ENCODE measurements around the gene ANKIB1. TPM values are rescaled to one million over a fixed set of nuclear protein-coding genes. Genes with fewer than 3 reads are reported as not detected.

The ANKIB1 gene
- total and polyA plus RNA-seq, 10 donors = 9.0 to 75.3 (median 44.5) TPM

DNA sequence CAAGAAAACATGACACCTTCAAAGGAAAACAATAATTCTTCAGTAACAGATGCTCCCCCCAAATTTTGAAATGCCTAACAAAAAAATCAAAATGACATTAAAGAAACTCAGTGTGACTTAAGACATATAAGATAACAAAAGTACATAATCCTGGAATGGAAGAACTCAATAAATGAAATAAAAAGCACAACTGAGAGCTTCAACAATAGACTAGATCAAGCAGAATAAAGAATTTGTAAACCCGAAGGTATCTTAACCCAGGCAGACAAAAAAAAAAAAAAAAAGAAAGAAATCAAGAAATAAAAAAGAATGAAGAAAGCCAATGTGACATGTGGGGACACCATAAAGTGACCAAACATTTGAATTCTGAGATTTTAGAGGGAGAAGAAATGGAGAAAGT, 39.1 kb upstream of the ANKIB1 start:
- intact Hi-C loops (cut with DNase I; ENCODE audit: low total_unique reads) = no loop called here
- Histone ChIP-seq H3K4me3 (no peak overlapping the region), H3K4me1 (no peaks in the 10 kb centered on the region), H3K36me3 (peaks cover 3 to 100% (median 81%) of the 10 kb centered on the region in 6 donors), H3K9me3 (peaks cover 2 to 36% (median 28%) of the 10 kb centered on the region in 8 donors), H3K27ac (no peak overlapping the region), H3K27me3 (replicated peaks in 1 of 7) (no peaks in the 10 kb centered on the region)
- 90 to 100% (median 97%) methylated on average over 1 of the region's 1 CpG for WGBS, 5 donors
- DNase-seq = no peak
- TF ChIP-seq POLR2AphosphoS5 (IDR thresholded peaks at IDR 0.05) = no peak
- TF ChIP-seq CTCF (IDR thresholded peaks at IDR 0.05 in 8 of 11, conservative IDR thresholded peaks at IDR 0.05 in 3 of 11) = no peak
- TF ChIP-seq POLR2A (IDR thresholded peaks at IDR 0.05) = no peak

- WGBS, 5 donors = 96 to 100% (median 98%) methylated on average over 3 of the region's 3 CpGs
- no peaks in the 10 kb centered on the region for H3K4me1 ChIP-seq
- H3K36me3 ChIP-seq = peaks cover 3 to 100% (median 92%) of the 10 kb centered on the region in 6 donors
- no peak overlapping the region for H3K27ac ChIP-seq
- no peak overlapping the region for H3K4me3 ChIP-seq
- DNase-seq = no peak
- no peaks in the 10 kb centered on the region for H3K27me3 ChIP-seq (replicated peaks in 1 of 7)
- no peaks in the 10 kb centered on the region for H3K9me3 ChIP-seq
- intact Hi-C loops (cut with DNase I; ENCODE audit: low total_unique reads) = no loop called here
- TF ChIP-seq CTCF (IDR thresholded peaks at IDR 0.05 in 8 of 11, conservative IDR thresholded peaks at IDR 0.05 in 3 of 11) (no peak), POLR2A (IDR thresholded peaks at IDR 0.05) (no peak), POLR2AphosphoS5 (IDR thresholded peaks at IDR 0.05) (no peak)
These were observed 24.0 kb upstream of the ANKIB1 start for GRCh38 chr7:92221766-92222165.

GRCh38 chr7:92226981-92227380, 18.8 kb upstream of the ANKIB1 start:
- intact Hi-C loops (cut with DNase I; ENCODE audit: low total_unique reads) = no loop called here
- no peak overlapping the region for H3K4me3 ChIP-seq

DNA sequence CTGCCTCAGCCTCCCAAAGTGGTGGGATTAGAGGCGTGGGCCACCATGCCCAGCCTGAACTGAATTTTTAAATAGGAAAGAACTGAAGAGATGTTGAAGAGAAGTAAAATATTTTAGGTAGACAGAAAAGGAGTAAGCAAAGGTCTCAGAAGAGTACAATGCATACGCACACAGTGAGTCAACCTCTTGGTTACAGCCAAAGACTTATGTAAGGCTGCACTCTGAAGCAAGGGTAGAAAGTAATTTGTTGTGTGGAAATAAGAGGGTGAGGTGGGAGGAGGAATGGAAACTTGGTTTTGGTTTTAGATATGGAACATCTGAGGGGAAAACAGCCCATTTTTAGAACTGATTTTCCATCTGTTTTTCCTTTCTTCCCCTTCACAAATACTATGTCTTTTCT, 17.7 kb upstream of the ANKIB1 start:
- 94 to 99% (median 97%) methylated on average over 2 of the region's 2 CpGs for WGBS, 5 donors
- intact Hi-C loops (cut with DNase I; ENCODE audit: low total_unique reads) = no loop called here
- H3K4me3 ChIP-seq = no peak overlapping the region
- no peak for DNase-seq
- no peaks in the 10 kb centered on the region for H3K27me3 ChIP-seq (replicated peaks in 1 of 7)
- no peaks in the 10 kb centered on the region for H3K4me1 ChIP-seq
- H3K9me3 ChIP-seq = peaks cover 0 to 9% (median 5%) of the 10 kb centered on the region in 8 donors
- no peak for TF ChIP-seq CTCF (IDR thresholded peaks at IDR 0.05 in 8 of 11, conservative IDR thresholded peaks at IDR 0.05 in 3 of 11)
- TF ChIP-seq POLR2AphosphoS5 (IDR thresholded peaks at IDR 0.05) = no peak
- no peak for TF ChIP-seq POLR2A (IDR thresholded peaks at IDR 0.05)
- peaks cover 3 to 100% (median 71%) of the 10 kb centered on the region in 6 donors for H3K36me3 ChIP-seq
- H3K27ac ChIP-seq = no peak overlapping the region

More at GRCh38 chr7:92226981-92227380, 18.8 kb upstream of the ANKIB1 start:
- Histone ChIP-seq H3K27ac (no peak overlapping the region), H3K36me3 (peaks cover 3 to 100% (median 73%) of the 10 kb centered on the region in 6 donors), H3K27me3 (replicated peaks in 1 of 7) (no peaks in the 10 kb centered on the region), H3K9me3 (peaks cover 0 to 9% (median 5%) of the 10 kb centered on the region in 8 donors), H3K4me1 (no peaks in the 10 kb centered on the region)
- 84 to 94% (median 93%) methylated on average over 4 of the region's 4 CpGs for WGBS, 5 donors
- TF ChIP-seq POLR2AphosphoS5 (IDR thresholded peaks at IDR 0.05) (no peak), CTCF (IDR thresholded peaks at IDR 0.05 in 8 of 11, conservative IDR thresholded peaks at IDR 0.05 in 3 of 11) (no peak)
- no peak for DNase-seq
